Stimulated activated naive CD4-positive, alpha-beta T cell (primary cell): ENCODE results near the gene TMPRSS11E.
"Not testable (repeated sequence)": the region's sequence is repeated elsewhere in the genome, so short reads cannot be mapped to it uniquely, and the experiment has no call there.

ENCODE experiments used
- DNase-seq, 6 experiments: peaks; one replicate each; lab custom pipeline; 2025; lab: John Stamatoyannopoulos, UW

TMPRSS11E gene, protein sequence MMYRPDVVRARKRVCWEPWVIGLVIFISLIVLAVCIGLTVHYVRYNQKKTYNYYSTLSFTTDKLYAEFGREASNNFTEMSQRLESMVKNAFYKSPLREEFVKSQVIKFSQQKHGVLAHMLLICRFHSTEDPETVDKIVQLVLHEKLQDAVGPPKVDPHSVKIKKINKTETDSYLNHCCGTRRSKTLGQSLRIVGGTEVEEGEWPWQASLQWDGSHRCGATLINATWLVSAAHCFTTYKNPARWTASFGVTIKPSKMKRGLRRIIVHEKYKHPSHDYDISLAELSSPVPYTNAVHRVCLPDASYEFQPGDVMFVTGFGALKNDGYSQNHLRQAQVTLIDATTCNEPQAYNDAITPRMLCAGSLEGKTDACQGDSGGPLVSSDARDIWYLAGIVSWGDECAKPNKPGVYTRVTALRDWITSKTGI

DNA sequence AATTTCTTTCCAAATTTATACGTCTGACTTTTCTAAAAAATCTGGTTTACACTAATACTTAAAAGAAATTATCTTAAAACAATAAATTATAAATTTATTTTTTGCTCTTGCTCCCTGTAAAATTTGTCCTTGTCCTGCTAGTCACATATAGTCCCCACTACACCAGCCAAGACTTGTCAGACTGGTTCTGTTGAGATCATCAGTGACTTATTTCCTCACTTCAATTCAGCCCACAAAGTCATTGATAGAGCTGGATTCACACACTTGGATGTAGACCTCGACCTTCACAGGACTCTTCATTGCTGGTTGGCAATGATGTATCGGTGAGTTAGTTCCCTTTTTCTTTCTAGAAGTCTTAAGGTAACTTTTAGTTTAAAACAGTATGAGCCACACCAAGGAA, at the start of gene TMPRSS11E:
TSS of gene TMPRSS11E (plus strand) at position 263 of the 400 bp plus-strand sequence. CDS start at position 313, 50 bp downstream.
- no peak for DNase-seq

DNA sequence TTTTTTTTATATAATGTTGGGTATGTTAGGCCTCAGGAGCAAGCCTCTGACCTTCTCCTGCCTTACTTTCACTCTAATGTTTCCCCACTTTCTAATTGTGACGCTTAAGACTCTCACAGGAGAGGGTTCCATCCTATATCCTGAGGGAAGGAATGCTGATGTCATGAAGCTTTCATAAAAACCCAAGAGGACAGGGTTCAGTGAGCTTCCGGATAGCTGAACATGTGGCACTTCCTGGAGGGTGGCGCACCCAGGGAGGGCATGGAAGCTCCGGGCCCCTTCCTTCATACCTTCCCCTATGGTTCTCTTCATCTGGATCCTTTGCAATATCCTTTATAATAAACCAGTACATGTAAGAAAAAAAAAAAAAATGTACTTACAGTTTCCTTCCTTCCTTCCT, 48.0 kb upstream of the TMPRSS11E start:
- no peak for DNase-seq

DNA sequence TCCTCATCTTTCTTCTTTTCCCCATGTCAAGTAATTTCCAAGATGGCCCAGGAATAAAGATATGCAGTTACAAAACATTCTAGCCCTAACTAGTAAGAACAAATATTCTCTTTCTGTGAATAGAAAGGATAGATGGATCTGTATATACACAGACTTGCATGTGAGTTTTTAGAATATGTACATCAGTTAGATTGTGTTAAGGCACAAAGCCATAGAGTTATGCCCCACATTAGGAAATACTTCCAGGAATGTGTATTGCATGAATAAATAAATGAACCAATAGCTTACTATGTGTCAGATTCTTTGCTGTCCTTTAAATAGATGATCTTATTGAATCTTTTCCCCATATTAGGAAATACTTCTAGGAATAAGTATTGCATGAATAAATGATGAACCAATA, 46.0 kb upstream of the TMPRSS11E start:
- no peak for DNase-seq

DNA sequence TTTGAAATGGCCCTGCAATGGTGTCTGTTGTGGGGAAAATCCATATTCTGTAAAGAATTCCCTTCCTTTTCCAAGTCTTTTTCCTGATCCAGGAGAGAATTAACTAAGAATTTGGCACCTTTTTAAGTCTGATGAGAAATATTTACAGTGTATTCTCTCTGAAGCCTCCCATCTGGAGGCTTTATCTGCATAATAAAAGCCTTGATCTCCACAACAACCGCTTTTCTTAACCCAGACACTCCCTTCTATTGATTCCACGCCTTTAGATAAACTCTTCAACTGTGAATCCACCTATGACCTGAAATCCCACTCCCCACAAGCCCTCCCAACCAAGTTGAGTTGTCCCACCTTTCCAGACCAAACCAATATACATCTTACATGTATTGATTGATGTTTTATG, 43.1 kb upstream of the TMPRSS11E start:
- no peak for DNase-seq

DNA sequence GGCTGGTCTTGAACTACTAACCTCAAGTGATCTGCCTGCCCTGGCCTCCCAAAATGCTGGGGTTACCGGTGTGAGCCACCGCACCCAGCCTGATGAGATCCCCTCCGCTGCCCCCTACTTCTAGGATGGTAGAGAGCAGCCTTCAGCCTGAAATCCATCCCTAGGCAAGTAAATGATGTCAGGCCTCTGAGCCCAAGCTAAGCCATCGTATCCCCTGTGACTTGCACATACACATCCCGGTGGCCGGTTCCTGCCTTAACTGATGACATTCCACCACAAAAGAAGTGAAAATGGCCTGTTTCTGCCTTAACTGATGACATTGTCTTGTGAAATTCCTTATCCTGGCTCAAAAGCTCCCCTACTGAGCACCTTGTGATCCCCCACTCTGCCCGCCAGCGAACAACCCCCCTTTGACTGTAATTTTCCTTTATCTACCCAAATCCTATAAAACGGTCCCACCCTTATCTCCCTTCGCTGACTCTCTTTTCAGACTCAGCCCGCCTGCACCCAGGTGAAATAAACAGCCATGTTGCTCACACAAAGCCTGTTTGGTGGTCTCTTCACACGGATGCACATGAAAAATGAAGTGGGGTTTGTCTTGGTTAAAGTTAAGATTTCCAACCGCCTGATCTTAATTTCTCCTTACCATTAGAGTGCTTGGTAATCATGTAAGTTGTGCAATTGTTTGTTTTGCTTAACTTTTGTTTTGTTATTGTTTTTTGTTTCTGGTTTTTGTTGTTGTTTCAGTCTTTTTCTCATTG, 41.4 kb upstream of the TMPRSS11E start:
- not testable (repeated sequence) for DNase-seq

DNA sequence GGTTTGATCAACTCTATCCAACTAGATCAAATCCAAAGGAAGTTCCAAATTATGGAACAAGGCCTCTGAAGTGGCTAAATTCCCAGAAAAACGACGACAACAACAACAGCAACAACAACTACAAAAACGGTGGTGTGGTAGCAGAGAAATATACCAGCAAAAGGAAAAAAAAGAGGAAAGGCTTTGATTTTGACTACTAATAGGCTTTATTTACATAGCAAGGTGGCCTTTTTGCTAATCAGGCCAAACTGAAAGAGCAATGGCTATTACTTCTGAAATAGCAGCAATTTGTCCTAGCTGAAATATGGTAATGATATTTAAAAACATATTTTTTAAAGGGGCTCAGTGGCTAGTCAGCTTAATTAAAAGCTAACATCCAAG, 40.8 kb upstream of the TMPRSS11E start:
- DNase-seq, result no peak

DNA sequence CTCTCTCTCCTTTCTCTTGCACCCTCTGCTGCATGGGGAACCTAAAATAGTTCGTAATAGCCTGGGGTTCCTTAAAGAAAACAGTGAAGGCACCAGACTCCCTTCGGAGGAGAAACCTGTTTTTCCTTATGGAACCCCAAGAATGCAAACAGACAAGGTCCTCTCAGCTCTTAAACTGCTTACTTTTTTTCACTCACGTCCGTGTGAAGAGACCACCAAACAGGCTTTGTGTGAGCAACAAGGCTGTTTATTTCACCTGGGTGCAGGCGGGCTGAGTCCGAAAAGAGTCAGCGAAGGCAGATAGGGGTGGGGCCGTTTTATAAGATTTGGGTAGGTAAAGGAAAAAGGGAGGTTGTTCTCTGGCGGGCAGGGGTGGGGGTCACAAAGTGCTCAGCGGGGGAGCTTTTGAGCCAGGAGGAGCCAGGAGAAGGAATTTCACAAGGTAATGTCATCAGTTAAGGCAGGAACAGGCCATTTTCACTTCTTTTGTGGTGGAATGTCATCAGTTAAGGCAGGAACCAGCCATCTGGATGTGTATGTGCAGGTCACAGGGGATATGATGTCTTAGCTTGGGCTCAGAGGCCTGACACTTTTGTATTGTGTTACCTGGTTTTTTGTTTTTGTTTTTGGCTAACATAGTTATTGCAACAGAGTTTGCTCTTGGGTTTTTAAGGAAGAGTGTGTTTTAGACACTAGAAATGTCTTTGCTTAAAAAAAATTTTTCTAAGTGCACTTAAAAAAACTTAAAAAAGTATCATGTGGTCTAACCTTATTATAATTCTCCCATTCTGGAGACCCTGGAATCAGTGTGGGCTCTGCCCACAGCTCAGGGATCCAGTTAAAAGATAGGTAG, 40.0 kb upstream of the TMPRSS11E start:
- not testable (repeated sequence) for DNase-seq

DNA sequence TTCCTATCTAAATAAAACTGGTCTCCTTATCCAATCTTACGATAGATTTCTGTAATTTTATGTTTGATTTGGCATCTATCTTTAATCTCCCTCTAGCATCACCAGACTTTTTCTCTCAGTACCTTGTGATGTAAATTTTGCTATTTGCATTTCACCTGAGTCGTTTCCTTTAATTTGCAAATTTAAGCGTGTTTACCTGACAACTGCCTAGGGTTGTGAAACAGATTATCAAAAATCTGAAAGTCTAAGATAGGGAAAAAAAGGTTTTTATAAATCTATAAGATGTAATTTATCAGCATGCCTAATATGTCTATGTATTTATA, 39.4 kb upstream of the TMPRSS11E start:
- no peak for DNase-seq

DNA sequence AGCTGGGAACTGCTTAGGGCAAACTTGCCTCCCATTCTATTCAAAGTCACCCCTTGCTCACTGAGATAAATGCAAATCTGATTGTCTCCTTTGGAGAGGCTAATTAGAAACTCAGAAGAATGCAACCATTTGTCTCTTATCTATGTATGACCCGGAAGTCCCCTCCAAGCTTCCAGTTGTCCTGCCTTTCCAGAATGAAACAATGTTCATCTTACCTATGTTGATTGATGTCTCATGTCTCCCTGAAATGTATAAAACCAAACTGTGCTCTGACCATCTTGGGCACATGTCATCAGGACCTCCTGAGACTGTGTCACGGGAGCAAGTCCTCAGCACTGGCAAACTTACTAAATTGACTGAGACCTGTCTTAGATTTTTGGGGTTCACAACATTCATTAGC, 37.1 kb upstream of the TMPRSS11E start:
- no peak for DNase-seq

DNA sequence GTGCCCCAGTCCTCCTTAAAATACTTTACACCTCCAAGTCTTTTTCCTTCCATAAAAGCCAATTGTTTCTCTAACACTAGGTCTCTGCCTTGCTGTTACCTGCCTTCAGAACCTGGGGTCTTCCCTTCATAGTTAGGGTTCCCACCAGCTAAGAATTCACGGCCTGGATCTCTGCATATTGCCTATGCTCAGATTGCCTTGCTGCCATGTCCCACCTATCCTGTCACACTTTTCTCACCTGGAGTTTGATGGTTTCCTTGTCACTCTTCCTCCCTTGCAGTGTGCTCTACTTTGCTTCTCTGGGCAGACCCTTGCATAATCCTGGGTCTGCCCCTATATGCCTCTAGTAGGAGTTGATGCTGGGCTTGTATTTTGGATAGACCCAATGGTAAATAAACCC, 36.6 kb upstream of the TMPRSS11E start:
- DNase-seq, result no peak

DNA sequence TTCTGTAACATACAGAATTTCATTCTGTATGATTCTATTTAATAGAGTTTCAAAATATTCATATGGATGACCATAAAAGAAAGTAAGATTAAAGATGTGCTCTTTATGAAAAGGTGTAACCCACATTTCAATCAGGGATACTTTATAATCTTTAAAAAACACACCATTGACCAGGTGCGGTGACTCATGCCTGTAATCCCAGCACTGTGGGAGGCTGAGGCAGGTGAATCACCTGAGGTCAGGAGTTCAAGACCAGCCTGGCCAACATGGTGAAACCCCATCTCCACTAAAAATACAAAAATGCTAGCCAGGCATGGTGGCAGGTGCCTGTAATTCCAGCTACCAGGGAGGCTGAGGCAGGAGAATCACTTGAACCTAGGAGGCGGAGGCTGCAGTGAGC, 35.2 kb upstream of the TMPRSS11E start:
- DNase-seq, result not testable (repeated sequence)

DNA sequence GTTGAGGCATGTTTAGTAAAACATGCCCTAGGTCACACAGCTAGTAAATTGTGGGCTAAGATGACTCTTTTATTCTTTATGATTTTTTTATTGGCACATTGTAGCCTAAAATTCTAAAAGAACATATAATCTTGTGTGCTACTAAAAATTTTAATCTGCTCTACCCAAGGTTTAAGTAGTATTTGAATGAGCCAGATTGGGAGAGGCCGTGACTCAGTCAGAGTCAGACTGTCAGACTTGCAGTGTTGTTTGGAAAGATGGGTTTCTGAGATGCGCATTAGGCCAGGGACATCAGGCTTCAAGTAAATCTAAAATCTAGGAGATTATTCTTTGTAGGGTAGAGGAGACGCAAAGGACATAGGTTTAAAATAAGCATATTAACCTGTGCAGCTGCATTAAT, 30.7 kb upstream of the TMPRSS11E start:
- no peak for DNase-seq

DNA sequence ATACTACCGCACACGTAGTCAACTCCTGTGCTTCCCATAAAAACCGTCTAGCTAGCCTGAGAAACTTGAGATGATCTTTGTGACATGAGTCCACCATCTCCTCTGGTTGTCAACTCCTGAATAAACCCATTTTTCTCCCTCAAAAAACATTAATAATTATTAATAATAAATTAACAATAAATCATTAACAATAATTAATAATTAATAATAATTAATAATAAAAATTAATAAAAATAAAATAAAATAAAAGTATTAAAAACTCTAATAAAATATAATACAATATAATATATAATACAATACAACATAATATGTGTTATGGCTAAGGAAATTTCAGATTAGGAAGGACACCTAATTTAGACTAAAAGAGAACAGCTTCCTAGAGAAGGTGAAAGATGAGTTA, 20.7 kb upstream of the TMPRSS11E start:
- no peak for DNase-seq

DNA sequence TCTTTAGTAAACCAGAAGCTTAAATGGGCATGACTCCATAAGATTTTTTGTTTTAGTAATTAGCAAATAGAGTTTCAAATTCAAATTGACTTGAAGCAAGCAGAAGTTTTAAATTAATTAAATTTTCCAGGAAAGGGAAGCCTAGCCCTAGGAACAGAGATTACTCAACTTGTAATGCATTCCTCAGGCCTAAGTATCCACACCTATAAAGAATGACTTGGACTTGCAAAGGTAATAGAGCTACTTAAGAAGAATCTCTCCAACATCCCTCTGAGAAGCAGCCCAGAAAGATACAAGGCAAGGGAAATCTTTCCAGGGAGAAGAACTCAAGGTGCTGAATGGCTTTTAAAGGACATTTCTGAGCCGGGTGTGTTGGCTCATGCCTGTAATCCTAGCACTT, 16.9 kb upstream of the TMPRSS11E start:
- no peak for DNase-seq

DNA sequence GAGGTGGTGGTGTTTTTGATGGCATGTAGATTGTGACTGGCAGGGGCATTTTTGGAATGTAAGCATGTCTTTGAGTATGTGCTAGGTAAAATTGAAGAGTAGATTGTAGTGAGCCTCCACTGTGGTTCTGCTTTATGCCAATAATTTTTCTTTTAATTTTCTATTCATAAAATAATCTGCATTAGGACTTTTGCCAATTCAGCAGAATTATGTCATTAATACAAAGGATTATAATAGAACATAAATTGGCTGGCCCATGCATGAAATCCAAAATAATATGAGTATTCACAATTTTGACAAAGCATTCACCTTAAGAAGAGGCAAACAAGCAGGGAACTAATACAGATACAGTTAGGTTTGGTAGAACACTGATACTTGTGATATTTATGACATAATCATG, 14.9 kb upstream of the TMPRSS11E start:
- DNase-seq, result no peak

DNA sequence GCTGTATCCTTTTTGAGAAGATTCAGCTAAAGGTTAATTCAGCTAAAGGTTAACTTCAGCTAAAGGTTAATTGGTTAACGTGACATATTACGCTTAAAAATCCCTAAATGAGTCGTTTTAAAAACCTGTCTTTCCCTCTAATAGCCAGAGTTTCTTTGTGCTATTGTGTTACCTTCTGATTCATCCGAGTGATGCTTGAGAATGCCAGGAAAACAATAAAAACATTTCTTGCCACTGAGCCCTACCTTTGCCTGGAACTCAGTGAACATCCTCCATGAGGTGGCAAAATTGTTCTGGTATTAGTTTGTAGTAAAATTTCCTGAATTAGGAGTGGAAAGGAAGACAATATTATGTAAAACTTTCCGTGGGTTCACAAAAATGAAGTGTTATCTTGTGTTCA, 13.7 kb upstream of the TMPRSS11E start:
- no peak for DNase-seq

DNA sequence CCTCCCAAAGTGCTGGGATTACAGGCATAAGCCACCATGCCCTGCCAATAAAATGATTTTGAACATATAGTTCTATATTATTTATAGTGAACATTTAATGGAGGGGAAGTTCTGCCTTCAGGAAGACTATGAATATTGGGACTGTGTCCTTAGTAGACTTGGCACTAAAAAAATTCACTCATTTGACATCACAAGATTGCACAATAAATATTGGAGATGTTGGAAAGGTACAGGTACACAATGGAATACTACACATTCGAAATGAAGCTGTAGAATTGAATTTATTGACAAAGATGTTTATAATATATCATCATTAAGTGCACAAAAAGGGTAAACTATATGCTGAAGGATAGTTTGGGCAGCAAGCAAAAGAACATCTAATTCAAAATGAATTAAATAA, 13.0 kb upstream of the TMPRSS11E start:
- DNase-seq, result no peak

DNA sequence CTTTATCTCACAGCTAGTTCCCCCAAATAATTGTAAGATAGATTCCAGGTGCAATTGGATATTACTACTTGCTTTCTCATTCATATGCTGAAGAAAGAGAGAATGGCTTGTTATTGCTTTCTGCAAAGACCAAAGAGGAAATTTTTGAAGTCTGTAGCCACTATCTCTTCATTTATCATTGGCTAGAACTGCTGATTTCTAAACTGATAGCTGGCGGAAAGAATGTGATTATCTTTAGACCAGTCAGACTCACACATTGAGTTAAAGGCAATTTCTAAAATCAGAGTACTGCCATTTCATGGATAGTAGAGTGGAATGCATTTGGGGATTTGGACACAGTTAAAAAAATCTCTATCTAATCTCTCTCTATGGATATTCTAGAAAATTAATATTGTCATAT, 12.4 kb upstream of the TMPRSS11E start:
- no peak for DNase-seq

DNA sequence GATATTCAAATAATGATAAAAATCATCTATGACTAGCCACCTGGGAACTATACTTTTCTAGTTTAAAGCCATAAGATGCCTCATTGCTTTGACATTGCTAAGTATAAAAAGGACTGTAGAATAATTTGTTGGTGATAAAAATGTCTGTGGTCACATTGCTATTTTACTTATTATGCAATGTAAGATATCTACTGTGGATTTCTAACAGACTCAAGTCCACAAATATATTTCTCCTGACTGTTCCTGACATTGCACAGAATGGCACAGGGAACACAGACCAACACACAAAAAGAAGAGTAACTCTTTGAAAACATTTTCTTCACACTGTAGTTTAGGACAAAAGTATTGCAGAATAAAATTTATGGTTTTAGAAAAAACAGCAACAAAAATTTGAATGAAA, 2.2 kb upstream of the TMPRSS11E start:
- no peak for DNase-seq

DNA sequence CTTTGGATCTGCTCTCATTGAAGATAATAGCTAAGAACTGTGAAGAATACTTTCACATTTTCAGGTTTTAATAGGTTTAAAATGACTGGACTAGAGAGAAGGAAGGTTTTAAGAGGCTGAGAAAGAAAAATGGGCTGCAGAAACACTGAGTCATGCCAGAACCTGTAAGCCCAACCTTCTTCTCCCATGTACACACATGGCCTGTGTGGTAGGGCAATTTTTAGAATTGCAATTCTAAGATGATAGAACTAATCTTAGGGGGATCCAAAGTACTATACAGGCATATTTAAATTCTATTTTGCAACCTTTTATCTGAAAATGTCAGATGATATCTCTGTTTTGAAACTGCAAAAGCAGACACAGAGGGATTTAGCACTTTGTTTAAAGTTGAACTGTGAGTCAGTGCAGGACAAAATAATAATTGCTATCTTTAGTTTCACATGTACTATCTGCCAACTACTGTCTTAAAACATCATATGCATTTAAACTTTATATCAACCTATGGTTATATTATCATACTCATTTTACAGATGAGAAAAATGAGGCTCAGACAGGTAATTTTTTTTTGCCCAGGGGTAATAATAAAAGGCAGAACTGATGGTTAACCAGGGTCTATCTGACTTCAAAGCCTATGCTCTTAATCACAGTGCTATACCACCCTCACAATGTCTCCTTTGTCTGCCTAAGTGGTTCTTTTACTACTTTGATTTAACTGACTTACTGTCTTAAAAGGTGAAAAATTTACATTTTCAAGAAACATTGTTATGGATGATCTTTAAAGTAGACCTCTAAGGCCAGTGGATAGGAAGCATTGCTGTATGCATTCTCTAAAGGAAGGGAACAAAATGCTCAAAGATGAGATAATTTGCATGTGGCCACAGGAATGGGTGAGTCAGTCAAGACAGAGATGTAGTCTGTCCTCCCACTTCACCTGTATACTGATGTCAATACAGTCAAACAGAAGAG, 4.3 kb downstream of the TMPRSS11E start:
- DNase-seq, result no peak

DNA sequence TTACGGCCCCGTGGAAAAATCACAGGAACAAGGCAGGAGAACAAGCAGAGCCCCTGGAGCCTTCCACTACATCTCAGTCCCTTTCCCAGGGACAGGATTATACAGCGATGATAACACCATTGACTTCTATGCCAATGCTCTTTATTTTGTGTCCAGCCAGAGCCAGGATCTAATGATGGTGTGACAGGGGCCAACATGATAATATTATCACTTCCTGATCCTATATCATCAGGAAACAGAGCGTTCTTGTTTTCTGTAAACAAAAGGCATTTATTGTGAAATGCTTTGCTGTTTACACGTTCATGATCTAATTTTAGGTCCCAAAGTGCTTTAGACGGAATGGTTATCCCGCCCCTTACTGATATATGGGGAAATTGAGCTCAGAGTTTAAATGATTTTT, 12.8 kb downstream of the TMPRSS11E start:
- no peak for DNase-seq

DNA sequence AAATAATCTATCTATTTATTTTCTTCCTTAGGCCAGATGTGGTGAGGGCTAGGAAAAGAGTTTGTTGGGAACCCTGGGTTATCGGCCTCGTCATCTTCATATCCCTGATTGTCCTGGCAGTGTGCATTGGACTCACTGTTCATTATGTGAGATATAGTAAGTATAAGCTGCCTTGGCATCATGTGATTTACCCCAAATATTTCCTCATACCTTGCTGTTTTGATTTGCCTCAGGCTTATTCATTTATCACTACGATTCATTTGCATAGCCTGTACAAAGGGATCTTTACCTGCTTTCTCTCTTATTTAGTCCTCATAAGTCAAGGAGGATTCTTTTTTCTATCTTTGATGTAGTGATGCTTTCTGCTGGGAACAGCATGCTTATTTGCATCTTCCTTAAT, 14.5 kb downstream of the TMPRSS11E start:
- no peak for DNase-seq
